ENCODE results near the gene PIK3R3.
A peak's percentile ranks its signal among the peaks of the same experiment; 100 is the strongest.

The PIK3R3 gene

DNA sequence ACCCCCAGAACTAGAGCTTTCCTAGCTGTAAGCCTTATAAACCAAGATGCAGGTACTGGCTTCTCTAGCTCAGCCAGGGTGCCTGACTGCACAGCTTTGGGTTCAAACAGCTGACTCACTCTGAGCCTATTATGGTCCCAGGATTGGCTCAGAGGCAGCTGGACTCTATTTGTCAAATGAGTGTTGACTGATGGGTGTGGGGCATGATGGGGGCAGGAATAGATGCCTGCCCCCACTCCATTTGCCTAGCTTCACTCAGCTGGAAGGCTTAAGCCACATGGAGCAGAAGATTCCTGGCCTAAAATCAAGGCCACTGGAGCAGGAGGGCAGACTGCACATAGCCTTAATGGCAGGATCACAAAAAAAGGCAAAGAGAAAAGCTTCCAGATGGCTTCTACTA lies 90.5 kb downstream of the PIK3R3 start:
- DNase-seq (ENCODE audit: low read depth, low spot score), result no peak
- Histone ChIP-seq H3K36me3 (ENCODE audit: insufficient read depth, low read length) (peaks cover 19% of the 10 kb centered on the region), H3K4me3 (no peak overlapping the region), H3K9ac (ENCODE audit: insufficient read length) (no peak overlapping the region), H3K27ac (no peak overlapping the region), H3K9me3 (ENCODE audit: low read depth, low read length) (no peaks in the 10 kb centered on the region)
- TF ChIP-seq FOXP2 (optimal IDR thresholded peaks at IDR 0.05; ENCODE audit: control extremely low read depth, extremely low read length, insufficient read depth) (no peak), EZH2 (IDR thresholded peaks at IDR 0.05) (no peak), POLR2AphosphoS5 (IDR thresholded peaks at IDR 0.05; ENCODE audit: borderline replicate concordance, low read depth, low read length) (no peak)

DNA sequence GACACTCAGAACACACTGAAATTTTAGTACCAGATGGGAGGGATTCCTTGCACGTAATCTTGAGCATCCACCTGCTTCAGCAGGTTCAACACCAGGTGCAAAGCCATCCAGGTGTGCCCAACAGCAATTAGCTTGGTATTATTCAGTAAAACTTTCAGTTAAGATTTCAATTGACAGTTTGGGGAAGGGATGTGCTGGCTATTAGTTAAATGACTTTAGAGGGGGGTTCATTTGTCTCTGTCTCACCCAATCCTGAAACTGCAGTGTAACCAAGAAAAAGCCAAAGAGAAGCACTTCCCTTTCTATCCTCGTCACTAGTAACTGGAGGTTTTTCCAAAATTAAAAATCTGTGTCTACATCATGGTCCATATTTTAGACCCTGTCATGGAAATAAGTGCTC lies 90.9 kb downstream of the PIK3R3 start:
- H3K27ac ChIP-seq, result no peak overlapping the region
- no peak overlapping the region for H3K9ac ChIP-seq (ENCODE audit: insufficient read length)
- no peak for DNase-seq (ENCODE audit: low read depth, low spot score)
- no peak for TF ChIP-seq POLR2AphosphoS5 (IDR thresholded peaks at IDR 0.05; ENCODE audit: borderline replicate concordance, low read depth, low read length)
- no peak for TF ChIP-seq FOXP2 (optimal IDR thresholded peaks at IDR 0.05; ENCODE audit: control extremely low read depth, extremely low read length, insufficient read depth)
- no peak for TF ChIP-seq EZH2 (IDR thresholded peaks at IDR 0.05)
- H3K9me3 ChIP-seq (ENCODE audit: low read depth, low read length), result no peaks in the 10 kb centered on the region
- H3K36me3 ChIP-seq (ENCODE audit: insufficient read depth, low read length), result peaks cover 19% of the 10 kb centered on the region
- no peak overlapping the region for H3K4me3 ChIP-seq

DNA sequence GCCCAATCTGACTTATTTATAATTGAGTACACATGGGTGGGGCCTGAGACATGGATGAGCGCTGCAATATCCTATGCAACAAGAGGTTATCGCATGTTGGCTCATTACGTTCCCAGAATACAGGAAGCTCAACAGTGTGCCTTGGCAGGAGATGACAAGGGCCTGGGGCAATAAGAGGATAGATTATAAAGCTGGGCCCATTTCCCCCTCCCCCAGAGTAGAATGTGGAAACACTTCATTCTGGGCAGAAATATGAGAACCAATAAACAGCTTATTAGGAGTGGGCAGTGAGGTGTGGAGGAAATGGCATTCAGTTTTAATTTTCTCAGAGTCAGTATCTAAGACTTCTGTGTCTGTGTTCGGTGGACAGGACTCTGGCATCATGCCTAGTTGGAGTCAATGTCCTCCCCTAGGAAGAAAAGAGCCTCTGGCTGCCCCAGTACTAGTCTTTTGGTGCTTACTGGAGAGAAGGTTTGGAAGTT lies 92.8 kb downstream of the PIK3R3 start:
- peak overlapping the region; percentile 42; the same call in 1 of the 2 replicates for H3K27ac ChIP-seq
- peaks cover 19% of the 10 kb centered on the region for H3K36me3 ChIP-seq (ENCODE audit: insufficient read depth, low read length)
- DNase-seq (ENCODE audit: low read depth, low spot score), result peak; percentile 26

DNA sequence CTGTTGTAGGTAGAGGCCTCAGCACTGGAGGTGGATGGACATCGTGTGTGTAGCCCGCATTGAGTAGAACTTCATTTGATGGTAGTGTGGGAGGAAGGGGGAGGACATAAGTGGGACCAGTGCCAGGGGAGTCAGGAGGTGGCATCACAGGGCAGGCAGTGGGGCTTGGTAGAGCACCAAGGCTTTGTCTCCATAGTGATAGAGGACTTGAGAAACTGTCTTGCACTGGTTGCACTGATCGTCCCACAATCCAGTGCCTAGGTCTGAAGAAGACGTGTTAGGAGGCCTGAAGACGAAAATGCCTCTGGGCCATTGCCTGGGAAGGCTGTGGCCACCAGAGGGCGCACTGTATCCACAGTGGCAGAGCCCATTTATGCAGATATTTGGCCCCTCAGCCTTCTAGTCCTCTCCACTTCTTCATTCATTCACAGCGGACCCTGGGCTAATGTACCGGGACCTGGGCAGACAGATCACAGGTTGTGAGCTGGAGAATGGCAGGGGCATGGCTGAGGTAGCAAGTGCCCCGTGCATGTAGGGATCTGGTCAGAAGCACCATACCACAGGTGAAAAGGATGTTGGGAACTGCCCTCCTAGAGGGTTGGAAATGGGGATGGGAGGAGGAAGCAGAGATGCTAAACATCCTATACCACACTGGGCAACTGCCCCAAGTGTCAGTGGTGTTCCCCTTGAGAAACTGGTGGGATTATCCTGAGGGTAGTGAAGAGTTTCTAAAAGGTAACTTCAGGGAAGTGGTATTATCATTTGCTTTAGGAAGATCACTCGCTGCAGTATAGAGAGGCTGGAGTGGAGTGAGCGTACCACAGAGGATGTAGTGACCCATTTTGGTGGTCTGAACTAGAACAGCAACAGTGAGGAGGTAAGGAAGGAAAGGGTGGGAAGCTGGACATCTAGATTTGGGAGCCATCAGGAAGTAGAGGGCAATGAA lies 95.3 kb downstream of the PIK3R3 start:
- TF ChIP-seq FOXP2 (optimal IDR thresholded peaks at IDR 0.05; ENCODE audit: control extremely low read depth, extremely low read length, insufficient read depth) (no peak), EZH2 (IDR thresholded peaks at IDR 0.05) (no peak), POLR2AphosphoS5 (IDR thresholded peaks at IDR 0.05; ENCODE audit: borderline replicate concordance, low read depth, low read length) (no peak; the same call in none of the 2 replicates)
- Histone ChIP-seq H3K4me3 (no peak overlapping the region), H3K36me3 (ENCODE audit: insufficient read depth, low read length) (peaks cover 5% of the 10 kb centered on the region; the same call in 1 of the 2 replicates), H3K27ac (no peak overlapping the region), H3K9ac (ENCODE audit: insufficient read length) (no peak overlapping the region), H3K9me3 (ENCODE audit: low read depth, low read length) (no peaks in the 10 kb centered on the region)
- peak; percentile 26 for DNase-seq (ENCODE audit: low read depth, low spot score)

More for the DNA sequence above, 92.8 kb downstream of the PIK3R3 start:
- H3K9me3 ChIP-seq (ENCODE audit: low read depth, low read length), result no peaks in the 10 kb centered on the region
- no peak overlapping the region for H3K4me3 ChIP-seq
- TF ChIP-seq POLR2AphosphoS5 (IDR thresholded peaks at IDR 0.05; ENCODE audit: borderline replicate concordance, low read depth, low read length) (peak; percentile 29; the same call in 1 of the 2 replicates), FOXP2 (optimal IDR thresholded peaks at IDR 0.05; ENCODE audit: control extremely low read depth, extremely low read length, insufficient read depth) (no peak)
- no peak overlapping the region for H3K9ac ChIP-seq (ENCODE audit: insufficient read length)

DNA sequence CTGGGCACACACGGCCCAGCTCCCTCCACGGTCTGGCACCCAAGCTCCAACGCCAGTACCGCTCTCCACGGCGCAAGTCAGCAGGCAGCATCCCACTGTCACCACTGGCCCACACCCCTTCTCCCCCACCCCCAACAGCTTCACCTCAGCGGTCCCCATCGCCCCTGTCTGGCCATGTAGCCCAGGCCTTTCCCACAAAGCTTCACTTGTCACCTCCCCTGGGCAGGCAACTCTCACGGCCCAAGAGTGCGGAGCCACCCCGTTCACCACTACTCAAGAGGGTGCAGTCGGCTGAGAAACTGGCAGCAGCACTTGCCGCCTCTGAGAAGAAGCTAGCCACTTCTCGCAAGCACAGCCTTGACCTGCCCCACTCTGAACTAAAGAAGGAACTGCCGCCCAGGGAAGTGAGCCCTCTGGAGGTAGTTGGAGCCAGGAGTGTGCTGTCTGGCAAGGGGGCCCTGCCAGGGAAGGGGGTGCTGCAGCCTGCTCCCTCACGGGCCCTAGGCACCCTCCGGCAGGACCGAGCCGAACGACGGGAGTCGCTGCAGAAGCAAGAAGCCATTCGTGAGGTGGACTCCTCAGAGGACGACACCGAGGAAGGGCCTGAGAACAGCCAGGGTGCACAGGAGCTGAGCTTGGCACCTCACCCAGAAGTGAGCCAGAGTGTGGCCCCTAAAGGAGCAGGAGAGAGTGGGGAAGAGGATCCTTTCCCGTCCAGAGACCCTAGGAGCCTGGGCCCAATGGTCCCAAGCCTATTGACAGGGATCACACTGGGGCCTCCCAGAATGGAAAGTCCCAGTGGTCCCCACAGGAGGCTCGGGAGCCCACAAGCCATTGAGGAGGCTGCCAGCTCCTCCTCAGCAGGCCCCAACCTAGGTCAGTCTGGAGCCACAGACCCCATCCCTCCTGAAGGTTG lies 97.6 kb downstream of the PIK3R3 start:
- TF ChIP-seq POLR2AphosphoS5 (IDR thresholded peaks at IDR 0.05; ENCODE audit: borderline replicate concordance, low read depth, low read length) (no peak), FOXP2 (optimal IDR thresholded peaks at IDR 0.05; ENCODE audit: control extremely low read depth, extremely low read length, insufficient read depth) (no peak), EZH2 (IDR thresholded peaks at IDR 0.05) (no peak)
- no peak overlapping the region for H3K9ac ChIP-seq (ENCODE audit: insufficient read length)
- H3K36me3 ChIP-seq (ENCODE audit: insufficient read depth, low read length), result no peaks in the 10 kb centered on the region; the same call in 1 of the 2 replicates

DNA sequence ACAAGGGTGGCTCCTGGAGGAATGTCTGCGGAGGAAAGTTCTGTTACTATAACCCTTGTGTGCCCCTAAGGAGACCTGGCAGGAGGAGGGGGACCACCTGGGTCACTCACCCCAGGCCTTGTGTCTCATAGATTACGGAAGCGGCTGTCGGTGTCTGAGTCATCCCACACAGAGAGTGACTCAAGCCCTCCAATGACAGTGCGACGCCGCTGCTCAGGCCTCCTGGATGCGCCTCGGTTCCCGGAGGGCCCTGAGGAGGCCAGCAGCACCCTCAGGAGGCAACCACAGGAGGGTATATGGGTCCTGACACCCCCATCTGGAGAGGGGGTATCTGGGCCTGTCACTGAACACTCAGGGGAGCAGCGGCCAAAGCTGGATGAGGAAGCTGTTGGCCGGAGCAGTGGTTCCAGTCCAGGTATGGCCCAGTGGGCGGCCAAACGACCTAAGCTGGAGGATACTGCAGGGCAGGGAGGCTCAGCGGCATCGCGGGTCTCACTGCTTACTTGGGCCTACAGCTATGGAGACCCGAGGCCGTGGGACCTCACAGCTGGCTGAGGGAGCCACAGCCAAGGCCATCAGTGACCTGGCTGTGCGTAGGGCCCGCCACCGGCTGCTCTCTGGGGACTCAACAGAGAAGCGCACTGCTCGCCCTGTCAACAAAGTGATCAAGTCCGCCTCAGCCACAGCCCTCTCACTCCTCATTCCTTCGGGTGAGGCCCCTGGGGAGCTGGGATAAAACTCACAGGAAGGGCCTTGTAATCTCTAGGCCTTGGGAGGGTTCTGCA lies 101.4 kb downstream of the PIK3R3 start:
- H3K27ac ChIP-seq, result no peak overlapping the region
- DNase-seq (ENCODE audit: low read depth, low spot score), result no peak
- H3K4me3 ChIP-seq, result no peak overlapping the region
- H3K9ac ChIP-seq (ENCODE audit: insufficient read length), result no peak overlapping the region
- TF ChIP-seq FOXP2 (optimal IDR thresholded peaks at IDR 0.05; ENCODE audit: control extremely low read depth, extremely low read length, insufficient read depth) (no peak), POLR2AphosphoS5 (IDR thresholded peaks at IDR 0.05; ENCODE audit: borderline replicate concordance, low read depth, low read length) (0 out of 2 replicates have a peak, but pooled peaks have one; percentile 4), EZH2 (IDR thresholded peaks at IDR 0.05) (no peak)
- H3K36me3 ChIP-seq (ENCODE audit: insufficient read depth, low read length), result no peaks in the 10 kb centered on the region; the same call in 1 of the 2 replicates
- H3K9me3 ChIP-seq (ENCODE audit: low read depth, low read length), result no peaks in the 10 kb centered on the region

More for the DNA sequence above, 97.6 kb downstream of the PIK3R3 start:
- Histone ChIP-seq H3K4me3 (no peak overlapping the region), H3K27ac (no peak overlapping the region), H3K9me3 (ENCODE audit: low read depth, low read length) (no peaks in the 10 kb centered on the region)
- DNase-seq (ENCODE audit: low read depth, low spot score), result no peak

DNA sequence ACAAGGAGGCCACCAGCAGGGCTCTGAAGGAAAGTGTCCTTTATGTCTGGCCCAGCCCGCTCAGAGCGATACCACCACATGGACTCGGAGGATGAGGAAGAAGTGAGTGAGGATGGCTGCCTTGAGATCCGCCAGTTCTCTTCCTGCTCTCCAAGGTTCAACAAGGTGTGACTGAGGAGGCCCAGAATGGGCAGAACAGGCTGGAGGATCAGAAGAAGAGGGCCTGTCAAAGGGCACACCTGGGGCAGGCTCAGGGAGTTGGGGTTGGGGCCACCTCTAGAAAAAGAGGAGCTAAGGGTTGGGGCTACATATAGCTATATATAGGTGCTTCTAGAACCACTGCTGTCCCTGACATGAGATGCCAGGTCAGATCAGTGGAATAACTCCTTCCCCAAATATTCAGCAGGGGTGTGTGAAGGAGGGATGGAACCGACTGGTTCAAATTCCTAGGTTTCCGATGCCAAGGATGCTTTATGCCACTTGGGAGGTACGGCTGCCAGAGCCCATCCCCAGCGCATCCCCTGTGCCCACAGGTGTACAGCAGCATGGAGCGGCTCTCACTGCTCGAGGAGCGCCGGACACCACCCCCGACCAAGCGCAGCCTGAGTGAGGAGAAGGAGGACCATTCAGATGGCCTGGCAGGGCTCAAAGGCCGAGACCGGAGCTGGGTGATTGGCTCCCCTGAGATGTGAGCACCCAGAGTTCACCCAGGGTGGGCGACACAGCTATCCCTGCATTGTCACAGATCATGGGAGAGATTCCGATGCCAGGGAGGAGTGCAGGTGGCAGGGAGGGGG lies 102.2 kb downstream of the PIK3R3 start:
- H3K9me3 ChIP-seq (ENCODE audit: low read depth, low read length), result no peaks in the 10 kb centered on the region
- H3K4me3 ChIP-seq, result no peak overlapping the region
- DNase-seq (ENCODE audit: low read depth, low spot score), result no peak
- no peak overlapping the region for H3K27ac ChIP-seq
- H3K36me3 ChIP-seq (ENCODE audit: insufficient read depth, low read length), result no peaks in the 10 kb centered on the region; the same call in 1 of the 2 replicates
- H3K9ac ChIP-seq (ENCODE audit: insufficient read length), result no peak overlapping the region
- TF ChIP-seq FOXP2 (optimal IDR thresholded peaks at IDR 0.05; ENCODE audit: control extremely low read depth, extremely low read length, insufficient read depth) (no peak), EZH2 (IDR thresholded peaks at IDR 0.05) (no peak), POLR2AphosphoS5 (IDR thresholded peaks at IDR 0.05; ENCODE audit: borderline replicate concordance, low read depth, low read length) (no peak)

Measured in SK-N-MC (cell line).